Transverse colon (tissue), 4 donors: ENCODE measurements around the gene TENM4. TPM values are rescaled to one million over a fixed set of nuclear protein-coding genes. Genes with fewer than 3 reads are reported as not detected.

Source experiments
- DNase-seq: peaks from one replicate; pipeline ENCODE4 v3.0.0-alpha.2; 2019
- H3K27ac ChIP-seq, 4 donors: fragments of 200-600 bp; sonication (generic); 2 replicates each; pipeline ENCODE4 v1.5.1; 2016 to 2018; ENCODE audit warnings: inconsistent platforms in 4 of 4
- H3K27me3 ChIP-seq: fragments of 200-600 bp; sonication (generic); 2 replicates; pipeline ENCODE4 v1.5.1; 2017; ENCODE audit warnings: inconsistent platforms
- H3K36me3 ChIP-seq, 4 donors: fragments of 200-600 bp; sonication (generic); 2 replicates each; pipeline ENCODE4 v1.5.1; 2017 to 2019; ENCODE audit warnings: inconsistent platforms in 4 of 4
- H3K4me1 ChIP-seq, 4 donors: fragments of 200-600 bp; sonication (generic); 2 replicates each; pipeline ENCODE4 v1.5.1; 2017 to 2020; ENCODE audit warnings: inconsistent platforms in 4 of 4
- H3K4me3 ChIP-seq, 4 donors: fragments of 200-600 bp; sonication (generic); 1 replicate in 1 of 4; 2 replicates in 3 of 4; pipeline versions ENCODE4 v1.5.1 to v1.6.1; 2017 to 2019; ENCODE audit warnings: inconsistent platforms in 4 of 4
- H3K9me3 ChIP-seq, 2 donors: fragments of 200-600 bp; sonication (generic); 2 replicates each; pipeline ENCODE4 v1.5.1; 2017 to 2019; ENCODE audit warnings: inconsistent platforms in 2 of 2
- CTCF ChIP-seq, 5 experiments: fragments of 200-600 bp in 3 of 5; fragments of 450-650 bp in 2 of 5; sonication (generic) in 3 of 5; IDR thresholded peaks; 1 replicate in 2 of 5; 2 replicates in 3 of 5; pipeline ENCODE4 v1.5.1; 2016 to 2017; ENCODE audit warnings: antibody characterized with exemption in 5 of 5, inconsistent platforms in 3 of 5, mild to moderate bottlenecking in 2 of 5, moderate library complexity in 1 of 5
- EP300 ChIP-seq: sonication (generic); formaldehyde crosslinking; IDR thresholded peaks from one replicate; pipeline ENCODE4 v1.6.1; 2017; ENCODE audit warnings: antibody characterized with exemption, low read depth
- POLR2A ChIP-seq: fragments of 450-650 bp; IDR thresholded peaks from one replicate; pipeline ENCODE4 v1.6.1; 2016; ENCODE audit warnings: antibody characterized with exemption, mild to moderate bottlenecking, moderate library complexity
- POLR2AphosphoS5 ChIP-seq, 3 donors: sonication (generic); formaldehyde crosslinking; IDR thresholded peaks; one replicate each; pipeline ENCODE4 v1.6.1; 2016; ENCODE audit warnings: antibody characterized with exemption in 3 of 3
- WGBS, 2 donors: methylation state at CpG; one replicate each; pipeline ENCODE4 v1.1.5; 2018; ENCODE audit warnings: low coverage in 1 of 2; 5-methylcytosine and 5-hydroxymethylcytosine counted together
- in situ Hi-C, 4 donors: fragments of 200-750 bp; cut with MboI; loops; one replicate each; pipeline versions ENCODE4 v1.15.0 to v1.15.1; 2017; ENCODE audit warnings: low sequenced_read_pairs in 3 of 4, low pct_ligation_motif_present in 1 of 4, low pct_unique_long_range_greater_than_20kb in 1 of 4
- intact Hi-C: fragments of 100-400 bp; cut with DNase I; formaldehyde crosslinking; loops from one replicate; pipeline ENCODE4 v1.15.1; 2023; ENCODE audit warnings: low total_unique reads
- total RNA-seq, 4 donors: library from RNA; depleted of rRNA; stranded (reverse); fragments of >200 nt; gene quantifications; one replicate each; pipeline ENCODE4 v1.1.0, GENCODE V29; 2016

Gene TENM4
- total RNA-seq, 4 donors from 2014 or later = 0.14 to 0.79 (median 0.39) TPM

GRCh38 chr11:79432138-79432537, 8.7 kb downstream of the TENM4 start:
- in situ Hi-C loops (no loop called here), intact Hi-C loops (no loop called here)
- H3K9me3 ChIP-seq = no peaks in the 10 kb centered on the region

GRCh38 chr11:79431535-79431934, 9.3 kb downstream of the TENM4 start:
- WGBS, 2 donors = 70 to 71% methylated on average over 1 of the region's 1 CpG
- H3K27me3 ChIP-seq = peaks cover 58% of the 10 kb centered on the region
- intact Hi-C loops (no loop called here), in situ Hi-C loops (no loop called here)
- no peak overlapping the region for H3K4me3 ChIP-seq
- H3K4me1 ChIP-seq = no peaks in the 10 kb centered on the region
- H3K9me3 ChIP-seq = no peaks in the 10 kb centered on the region
- H3K27ac ChIP-seq = no peak overlapping the region
- no peak for TF ChIP-seq EP300
- TF ChIP-seq CTCF (IDR thresholded peaks at IDR 0.05) = no peak
- H3K36me3 ChIP-seq = no peaks in the 10 kb centered on the region
- DNase-seq = no peak

More at GRCh38 chr11:79432138-79432537, 8.7 kb downstream of the TENM4 start:
- DNase-seq = no peak
- 61 to 77% methylated on average over 2 of the region's 2 CpGs for WGBS, 2 donors
- no peak overlapping the region for H3K4me3 ChIP-seq
- H3K4me1 ChIP-seq = peaks cover 4 to 5% (median 5%) of the 10 kb centered on the region in 4 donors
- no peak overlapping the region for H3K27ac ChIP-seq
- TF ChIP-seq POLR2AphosphoS5 (IDR thresholded peaks at IDR 0.05) (no peak), CTCF (IDR thresholded peaks at IDR 0.05) (no peak), EP300 (no peak), POLR2A (no peak)
- H3K36me3 ChIP-seq = no peaks in the 10 kb centered on the region
- peaks cover 64% of the 10 kb centered on the region for H3K27me3 ChIP-seq

GRCh38 chr11:79430280-79430679, 10.6 kb downstream of the TENM4 start:
- Histone ChIP-seq H3K9me3 (no peaks in the 10 kb centered on the region), H3K36me3 (no peaks in the 10 kb centered on the region), H3K4me1 (no peaks in the 10 kb centered on the region), H3K27me3 (peaks cover 45% of the 10 kb centered on the region), H3K27ac (no peak overlapping the region), H3K4me3 (no peak overlapping the region)
- DNase-seq = no peak
- in situ Hi-C loops = no loop called here
- TF ChIP-seq POLR2AphosphoS5 (IDR thresholded peaks at IDR 0.05) (no peak), CTCF (IDR thresholded peaks at IDR 0.05) (no peak), POLR2A (no peak), EP300 (no peak)
- intact Hi-C loops = no loop called here

- intact Hi-C loops (no loop called here), in situ Hi-C loops (no loop called here)
- Histone ChIP-seq H3K4me3 (no peak overlapping the region), H3K36me3 (no peaks in the 10 kb centered on the region), H3K9me3 (no peaks in the 10 kb centered on the region), H3K27ac (no peak overlapping the region), H3K27me3 (peaks cover 26% of the 10 kb centered on the region), H3K4me1 (no peaks in the 10 kb centered on the region)
- WGBS, 2 donors = 0 to 15% methylated on average over 1 of the region's 1 CpG
- no peak for DNase-seq
- TF ChIP-seq EP300 (no peak), POLR2AphosphoS5 (IDR thresholded peaks at IDR 0.05) (no peak), POLR2A (no peak), CTCF (IDR thresholded peaks at IDR 0.05) (no peak)
Measured at GRCh38 chr11:79428406-79428805, 12.4 kb downstream of the TENM4 start.
